Measurements from ENCODE around the gene PRRX1.

The PRRX1 gene

DNA sequence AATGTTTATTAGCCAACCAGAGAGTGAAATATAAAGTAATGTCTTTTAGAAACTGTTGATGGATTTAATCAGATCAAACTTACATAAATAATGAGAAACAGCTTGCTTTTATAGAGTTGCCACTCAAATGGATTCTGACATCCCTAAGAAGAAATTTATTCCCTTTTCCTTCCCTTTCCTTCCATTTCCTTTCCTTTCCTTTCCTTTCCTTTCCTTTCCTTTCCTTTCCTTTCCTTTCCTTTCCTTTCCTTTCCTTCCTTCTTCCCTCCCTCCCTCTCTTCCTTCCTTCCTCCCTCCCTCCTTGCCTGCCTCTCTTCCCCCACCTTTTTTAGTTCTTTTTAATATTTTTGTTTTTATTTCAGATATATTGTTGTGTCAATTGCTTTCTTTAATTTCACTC is 27.3 kb downstream of the PRRX1 start:
- DNase-seq (ENCODE audit: low read depth, low spot score) = no peak

GRCh38 chr1:170692866-170693575 is 29.1 kb downstream of the PRRX1 start:
- DNase-seq (ENCODE audit: low read depth, low spot score) = no peak

- DNase-seq (ENCODE audit: low read depth, low spot score) = no peak
Measured at GRCh38 chr1:170694172-170694926, 30.4 kb downstream of the PRRX1 start.

- no peak for DNase-seq (ENCODE audit: low read depth, low spot score)
Measured at GRCh38 chr1:170695955-170696590, 32.1 kb downstream of the PRRX1 start.

- no peak for DNase-seq (ENCODE audit: low read depth, low spot score)
Measured at GRCh38 chr1:170696591-170697290, 32.8 kb downstream of the PRRX1 start.

GRCh38 chr1:170697316-170697715 is 33.4 kb downstream of the PRRX1 start:
- DNase-seq (ENCODE audit: low read depth, low spot score) = no peak

GRCh38 chr1:170698301-170699275 is 34.7 kb downstream of the PRRX1 start:
- DNase-seq (ENCODE audit: low read depth, low spot score) = no peak

GRCh38 chr1:170699696-170700095 is 35.8 kb downstream of the PRRX1 start:
- DNase-seq (ENCODE audit: low read depth, low spot score) = no peak

DNA sequence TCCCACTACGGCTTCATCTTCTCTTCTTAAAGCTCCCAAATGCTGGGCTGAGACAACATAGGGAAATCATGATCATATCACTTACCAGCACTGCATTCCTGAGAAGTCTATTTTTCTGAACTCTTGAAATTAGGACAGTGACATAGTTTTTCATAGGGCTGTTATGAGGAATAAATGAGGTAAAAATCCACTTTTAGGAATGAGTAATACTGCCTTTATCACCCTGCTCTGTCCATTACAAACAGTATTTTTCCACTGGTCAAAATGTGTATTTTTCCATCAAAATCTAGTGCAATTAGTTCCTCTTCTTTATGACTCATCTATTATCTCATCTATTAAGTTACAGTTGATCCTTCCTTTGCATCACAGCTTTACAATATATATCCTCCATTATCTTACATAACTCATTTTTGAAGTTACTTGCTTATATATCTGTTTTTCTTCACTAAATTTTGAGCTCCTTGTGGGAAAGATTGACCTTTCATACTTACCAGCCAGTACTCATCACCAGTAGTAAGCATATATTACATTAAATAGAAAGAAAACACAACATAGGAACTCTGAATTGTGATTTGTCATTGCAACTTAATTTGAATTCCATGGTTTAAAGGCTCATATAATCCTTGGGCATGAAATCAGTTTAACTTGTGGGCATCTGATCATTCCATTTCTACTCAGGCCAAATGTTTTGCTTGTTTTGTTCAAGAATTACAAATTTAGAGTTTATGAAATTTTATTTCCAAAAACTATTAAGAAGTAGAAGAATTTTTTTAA is 37.1 kb downstream of the PRRX1 start:
- DNase-seq (ENCODE audit: low read depth, low spot score) = no peak

DNA sequence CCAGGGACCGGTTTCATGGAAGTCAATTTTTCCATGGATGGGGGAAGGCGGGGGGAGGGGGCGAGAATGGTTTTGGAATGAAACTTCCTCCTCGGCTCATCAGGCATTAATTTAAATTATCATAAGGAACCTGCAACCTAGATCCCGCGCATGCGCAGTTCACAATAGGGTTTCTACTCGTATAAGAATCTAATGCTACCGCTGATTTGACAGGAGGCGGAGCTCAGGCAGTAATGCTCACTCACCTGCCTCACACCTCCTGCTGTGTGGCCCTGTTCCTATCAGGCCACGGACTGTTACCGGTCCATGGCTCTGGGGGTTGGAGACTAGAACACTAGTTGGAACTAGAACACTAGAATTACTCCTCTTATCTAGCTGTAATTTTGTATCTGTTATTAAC is 38.0 kb downstream of the PRRX1 start:
- DNase-seq (ENCODE audit: low read depth, low spot score) = no peak

- DNase-seq (ENCODE audit: low read depth, low spot score) = no peak
Measured at GRCh38 chr1:170703591-170703990, 39.7 kb downstream of the PRRX1 start.

GRCh38 chr1:170704256-170704655 is 40.3 kb downstream of the PRRX1 start:
- DNase-seq (ENCODE audit: low read depth, low spot score) = no peak

- DNase-seq (ENCODE audit: low read depth, low spot score) = no peak
Measured at GRCh38 chr1:170705981-170706380, 42.0 kb downstream of the PRRX1 start.

DNA sequence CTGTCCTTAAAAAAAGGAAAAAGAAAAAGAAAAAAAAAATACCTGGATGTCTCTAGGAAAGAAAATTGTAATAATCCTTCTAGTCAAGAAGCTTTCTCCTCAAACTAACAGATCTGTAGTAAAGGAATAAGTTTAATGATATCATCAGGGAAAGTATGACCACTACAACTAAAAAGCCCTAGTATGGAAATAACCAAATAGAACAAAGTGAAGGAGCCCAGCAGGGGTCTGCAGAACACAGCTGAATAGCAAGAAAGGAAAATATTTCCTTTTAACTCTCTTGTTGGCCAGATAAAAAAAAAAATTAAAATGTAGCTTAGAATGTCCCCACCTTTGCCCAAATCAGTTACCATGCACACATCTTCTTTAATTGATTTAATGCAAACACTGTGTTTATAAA is 43.2 kb downstream of the PRRX1 start:
- DNase-seq (ENCODE audit: low read depth, low spot score) = no peak

DNA sequence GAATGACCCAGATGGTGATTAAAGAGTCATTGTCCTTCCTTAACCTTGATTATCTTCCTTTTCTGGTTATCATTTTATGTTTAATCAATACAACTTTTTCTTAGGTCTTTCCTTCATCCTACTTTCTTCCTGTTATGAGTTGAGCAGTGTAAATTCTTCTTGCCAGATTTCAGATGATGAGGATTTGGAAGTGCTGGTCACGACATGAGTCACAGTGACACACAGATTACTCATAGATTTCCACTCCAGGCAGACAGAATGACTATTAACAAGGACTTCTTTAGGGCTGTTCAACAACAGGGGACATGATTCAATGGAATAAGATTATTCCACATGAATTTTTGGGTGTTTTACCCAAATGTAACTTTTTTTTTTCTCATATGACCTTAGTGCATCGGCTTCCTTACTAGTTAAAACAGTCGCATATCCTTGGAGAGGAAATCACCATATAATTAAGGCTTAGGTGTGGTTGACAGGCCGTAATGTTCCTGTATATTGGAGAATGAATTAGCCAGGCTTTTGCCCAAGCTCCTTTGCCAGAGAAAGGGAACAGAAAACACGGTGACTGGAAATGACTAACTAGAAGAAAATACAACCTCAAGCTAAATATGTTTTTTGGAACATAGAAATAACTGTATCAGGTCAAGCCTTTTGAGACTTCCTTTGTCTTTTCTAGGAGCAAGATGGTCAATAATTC is 44.2 kb downstream of the PRRX1 start:
- no peak for DNase-seq (ENCODE audit: low read depth, low spot score)

DNA sequence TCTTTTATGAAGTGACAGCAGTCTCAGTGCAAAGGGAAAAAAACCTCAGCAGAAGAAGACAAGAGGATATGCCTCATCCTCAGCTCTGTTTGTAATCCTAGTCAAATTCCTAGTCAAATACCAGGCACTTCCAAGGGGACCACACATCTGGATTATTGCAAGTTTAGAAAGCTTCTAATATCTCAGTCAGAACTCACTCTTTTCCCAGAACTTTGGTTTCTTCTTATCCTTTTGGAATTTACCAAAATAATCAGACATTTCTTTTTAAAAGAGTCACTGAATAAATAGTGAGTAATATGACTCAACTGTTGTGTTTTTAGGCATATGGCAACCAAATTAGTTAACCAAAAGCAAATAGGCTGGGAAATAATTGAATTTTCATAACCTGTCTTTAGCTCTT is 47.8 kb downstream of the PRRX1 start:
- no peak for DNase-seq (ENCODE audit: low read depth, low spot score)

- DNase-seq (ENCODE audit: low read depth, low spot score) = no peak
Measured at GRCh38 chr1:170714163-170714562, 50.2 kb downstream of the PRRX1 start.

DNA sequence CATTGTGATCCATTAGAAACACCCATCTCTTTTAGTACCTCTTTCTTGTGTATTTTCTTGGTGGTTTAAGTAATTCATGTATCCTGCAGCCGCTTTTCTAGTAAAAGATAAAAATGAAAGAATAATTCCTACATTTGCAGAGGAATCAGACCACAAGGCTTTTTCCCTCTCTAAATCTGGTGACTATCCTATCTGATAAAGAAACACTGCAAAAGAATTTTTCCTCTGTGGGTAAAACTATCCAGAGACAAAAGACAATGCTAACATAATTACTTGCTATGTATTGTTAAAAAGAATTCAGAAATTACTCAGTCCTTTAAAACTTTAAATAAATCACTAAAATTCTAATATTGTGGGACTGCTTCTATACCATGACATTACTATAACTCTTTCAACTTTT is 51.0 kb downstream of the PRRX1 start:
- no peak for DNase-seq (ENCODE audit: low read depth, low spot score)

DNA sequence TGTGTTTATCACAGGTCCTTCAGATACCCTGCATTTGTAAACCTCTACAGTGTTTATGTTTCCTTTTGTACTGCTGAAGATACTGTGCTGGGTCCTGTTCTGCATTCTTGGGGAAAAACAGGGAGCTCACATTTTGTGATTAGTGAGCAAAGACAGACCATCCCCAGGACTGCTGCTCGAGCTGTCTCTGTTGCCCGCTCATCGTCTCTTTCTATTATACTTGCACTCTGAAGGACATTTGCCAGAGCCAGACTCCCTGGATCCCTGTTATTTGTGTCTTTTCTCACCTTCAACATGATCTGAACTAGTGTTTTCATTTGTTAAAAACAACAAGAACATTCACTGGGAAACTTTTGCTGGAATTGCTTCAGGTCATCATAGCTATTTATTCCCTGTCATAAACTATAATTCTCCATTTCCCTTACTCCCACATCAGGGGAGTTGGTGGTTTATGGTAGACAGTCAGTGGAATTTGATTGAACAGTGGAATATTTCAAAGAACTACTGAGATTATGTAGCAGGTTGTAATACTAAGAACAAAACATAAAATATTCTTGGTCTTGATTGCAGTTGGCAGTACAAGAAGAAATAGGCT is 53.0 kb downstream of the PRRX1 start:
- DNase-seq (ENCODE audit: low read depth, low spot score) = no peak

All from activated naive CD8-positive, alpha-beta T cell treated with anti-CD3 and anti-CD28 coated beads, Interleukin-2, amount 50 U/mL, for 16 hours (primary cell).